Lower lobe of right lung (tissue), 2 donors: ENCODE data around the gene PKD2L2. TPM values are rescaled to one million over a fixed set of nuclear protein-coding genes. Genes with fewer than 3 reads are reported as not detected.

Experiments used
- ATAC-seq, 2 donors: fragments of 200-7000 bp; cut with Tn5 transposase; one replicate each; pipeline ENCODE4 v1.9.1; 2020 to 2022; ENCODE audit warnings: mild to moderate bottlenecking in 2 of 2, moderate library complexity in 2 of 2
- DNase-seq: peaks from one replicate; pipeline ENCODE4 v3.0.0-alpha.2; 2020
- H3K27ac ChIP-seq: fragments of 200-600 bp; one replicate; pipeline ENCODE4 v1.8.0; 2022
- H3K27me3 ChIP-seq: fragments of 200-600 bp; one replicate; pipeline ENCODE4 v1.8.0; 2022; ENCODE audit warnings: low read depth
- H3K36me3 ChIP-seq: fragments of 200-600 bp; one replicate; pipeline ENCODE4 v1.8.0; 2022; ENCODE audit warnings: mild to moderate bottlenecking
- H3K4me1 ChIP-seq: fragments of 200-600 bp; one replicate; pipeline ENCODE4 v1.8.0; 2022
- H3K4me3 ChIP-seq: fragments of 200-600 bp; one replicate; pipeline ENCODE4 v1.8.0; 2022; ENCODE audit warnings: mild to moderate bottlenecking
- H3K9me3 ChIP-seq: fragments of 200-600 bp; one replicate; pipeline ENCODE4 v1.8.0; 2022
- intact Hi-C: fragments of 100-400 bp; cut with DNase I; formaldehyde crosslinking; loops from one replicate; pipeline ENCODE4 v1.11.0; 2022
- total RNA-seq: library from RNA; stranded (reverse); fragmentation: NEBNext Ultra II Directional; extraction: Animal tissue kit (Norgen Biotek cat#: 25700); gene quantifications from one replicate; pipeline ENCODE4 v1.2.1, GENCODE V29; 2021
- TF ChIP-seq, protein P1 (sequence below): fragments of 200-600 bp; IDR thresholded peaks from one replicate; pipeline ENCODE4 v1.8.0; 2022; ENCODE audit warnings: antibody characterized with exemption, mild to moderate bottlenecking
- donor health status: DM: no; HTN: yes; CAD: no; lungs with severe emphysema.

Gene PKD2L2
- total RNA-seq, 1 donor from 2014 or later = not detected

DNA sequence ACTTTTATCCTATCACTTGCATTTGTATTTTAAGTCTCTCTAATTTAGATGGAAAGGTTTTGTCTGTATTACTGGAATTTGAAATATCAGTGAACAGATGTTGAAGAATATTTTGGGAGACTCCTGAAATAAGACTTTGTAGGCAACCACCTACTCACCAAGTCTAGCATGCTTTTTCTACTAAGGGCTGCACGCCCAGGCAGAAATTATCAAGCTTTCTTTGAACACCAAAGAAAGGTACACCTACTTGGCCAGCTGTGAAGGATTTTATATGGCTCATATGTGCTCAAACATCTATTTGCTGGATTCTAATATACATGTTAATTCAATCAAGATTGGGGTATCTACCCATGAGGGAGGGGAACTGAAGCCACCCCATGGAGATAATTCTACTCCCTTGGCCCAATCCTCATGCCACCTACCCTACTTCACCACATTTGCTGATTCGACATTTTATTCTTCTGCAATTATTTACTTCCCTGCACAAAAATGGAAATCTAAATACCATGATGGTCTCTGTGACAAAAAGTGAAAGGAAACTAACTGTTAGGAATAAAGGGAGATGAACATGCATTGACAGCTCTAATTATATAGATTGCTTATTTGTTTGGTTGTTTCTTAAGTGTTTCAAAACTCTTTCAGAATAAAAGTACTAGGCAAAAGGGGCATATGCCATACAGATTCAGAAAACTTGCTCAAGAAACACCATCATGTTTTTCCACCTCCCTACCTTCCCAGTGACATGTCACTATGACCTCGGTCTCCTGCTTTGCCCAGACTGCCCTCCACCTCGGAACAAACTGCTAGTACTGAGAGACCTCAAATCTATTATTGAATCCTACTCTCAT is 22.5 kb upstream of the PKD2L2 start:
- no peak overlapping the region for H3K27ac ChIP-seq
- TF ChIP-seq, protein P1, sequence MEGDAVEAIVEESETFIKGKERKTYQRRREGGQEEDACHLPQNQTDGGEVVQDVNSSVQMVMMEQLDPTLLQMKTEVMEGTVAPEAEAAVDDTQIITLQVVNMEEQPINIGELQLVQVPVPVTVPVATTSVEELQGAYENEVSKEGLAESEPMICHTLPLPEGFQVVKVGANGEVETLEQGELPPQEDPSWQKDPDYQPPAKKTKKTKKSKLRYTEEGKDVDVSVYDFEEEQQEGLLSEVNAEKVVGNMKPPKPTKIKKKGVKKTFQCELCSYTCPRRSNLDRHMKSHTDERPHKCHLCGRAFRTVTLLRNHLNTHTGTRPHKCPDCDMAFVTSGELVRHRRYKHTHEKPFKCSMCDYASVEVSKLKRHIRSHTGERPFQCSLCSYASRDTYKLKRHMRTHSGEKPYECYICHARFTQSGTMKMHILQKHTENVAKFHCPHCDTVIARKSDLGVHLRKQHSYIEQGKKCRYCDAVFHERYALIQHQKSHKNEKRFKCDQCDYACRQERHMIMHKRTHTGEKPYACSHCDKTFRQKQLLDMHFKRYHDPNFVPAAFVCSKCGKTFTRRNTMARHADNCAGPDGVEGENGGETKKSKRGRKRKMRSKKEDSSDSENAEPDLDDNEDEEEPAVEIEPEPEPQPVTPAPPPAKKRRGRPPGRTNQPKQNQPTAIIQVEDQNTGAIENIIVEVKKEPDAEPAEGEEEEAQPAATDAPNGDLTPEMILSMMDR = no peak
- no peaks in the 10 kb centered on the region for H3K9me3 ChIP-seq
- no peaks in the 10 kb centered on the region for H3K4me1 ChIP-seq
- DNase-seq (no peak), ATAC-seq (no peak)
- no peak overlapping the region for H3K4me3 ChIP-seq
- intact Hi-C loops = no loop called here
- H3K27me3 ChIP-seq = no peaks in the 10 kb centered on the region
- H3K36me3 ChIP-seq = no peaks in the 10 kb centered on the region

DNA sequence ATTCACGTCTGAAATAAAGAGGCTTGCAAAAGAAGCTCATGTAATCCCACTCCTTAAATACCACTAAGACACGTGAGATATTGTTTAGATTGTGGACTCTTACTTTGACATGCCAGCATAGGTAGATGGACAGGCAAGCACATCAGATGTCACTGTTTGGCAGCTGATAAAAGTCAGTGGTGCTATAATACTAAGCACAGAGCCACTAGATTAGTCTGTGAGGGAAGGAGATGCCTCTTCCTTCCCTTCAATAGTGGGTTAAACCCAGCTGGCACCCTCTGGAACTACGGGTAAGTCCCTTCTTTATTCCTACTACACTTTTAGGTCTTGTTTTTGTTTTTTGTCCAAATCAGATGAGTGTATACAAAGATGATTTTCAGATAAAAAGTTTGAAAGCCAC is 21.6 kb upstream of the PKD2L2 start, which contains the start of gene MYOT:
Gene MYOT (plus strand): TSS at position 197 of the 400 bp plus-strand sequence. CDS start 2,792 bp downstream, outside the sequence.
- DNase-seq (no peak), ATAC-seq (no peak)
- TF ChIP-seq, protein P1 = no peak
- intact Hi-C loops = no loop called here
- no peaks in the 10 kb centered on the region for H3K9me3 ChIP-seq
- no peak within 1 kb of the TSS for H3K27ac ChIP-seq
- H3K4me1 ChIP-seq = no peaks in the 10 kb centered on the region
- no peaks in the 10 kb centered on the region for H3K36me3 ChIP-seq
- no peak within 1 kb of the TSS for H3K4me3 ChIP-seq
- no peaks in the 10 kb centered on the region for H3K27me3 ChIP-seq

DNA sequence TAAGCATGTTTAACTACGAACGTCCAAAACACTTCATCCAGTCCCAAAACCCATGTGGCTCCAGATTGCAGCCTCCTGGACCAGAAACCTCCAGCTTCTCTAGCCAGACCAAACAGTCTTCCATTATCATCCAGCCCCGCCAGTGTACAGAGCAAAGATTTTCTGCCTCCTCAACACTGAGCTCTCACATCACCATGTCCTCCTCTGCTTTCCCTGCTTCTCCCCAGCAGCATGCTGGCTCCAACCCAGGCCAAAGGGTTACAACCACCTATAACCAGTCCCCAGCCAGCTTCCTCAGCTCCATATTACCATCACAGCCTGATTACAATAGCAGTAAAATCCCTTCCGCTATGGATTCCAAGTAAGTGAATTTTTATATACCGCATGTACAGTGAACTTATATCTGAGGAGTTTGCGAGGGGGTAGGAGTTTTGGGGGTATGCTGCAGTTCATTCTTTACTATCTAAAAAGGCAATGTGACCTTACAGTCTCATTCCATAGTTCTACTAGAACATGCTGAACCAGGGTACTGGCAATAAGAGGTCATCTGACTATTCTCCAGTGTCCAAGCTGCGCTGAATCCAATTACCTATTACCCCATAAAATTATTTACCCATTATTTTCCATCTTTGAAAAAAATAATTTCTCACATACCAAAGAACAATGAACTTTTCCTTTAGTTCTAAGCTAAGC is 18.5 kb upstream of the PKD2L2 start:
- intact Hi-C loops = no loop called here
- no peak for ATAC-seq
- no peaks in the 10 kb centered on the region for H3K9me3 ChIP-seq
- no peak overlapping the region for H3K4me3 ChIP-seq
- H3K27ac ChIP-seq = no peak overlapping the region
- no peak for DNase-seq
- no peaks in the 10 kb centered on the region for H3K27me3 ChIP-seq
- TF ChIP-seq, protein P1 = no peak
- no peaks in the 10 kb centered on the region for H3K4me1 ChIP-seq
- H3K36me3 ChIP-seq = no peaks in the 10 kb centered on the region

DNA sequence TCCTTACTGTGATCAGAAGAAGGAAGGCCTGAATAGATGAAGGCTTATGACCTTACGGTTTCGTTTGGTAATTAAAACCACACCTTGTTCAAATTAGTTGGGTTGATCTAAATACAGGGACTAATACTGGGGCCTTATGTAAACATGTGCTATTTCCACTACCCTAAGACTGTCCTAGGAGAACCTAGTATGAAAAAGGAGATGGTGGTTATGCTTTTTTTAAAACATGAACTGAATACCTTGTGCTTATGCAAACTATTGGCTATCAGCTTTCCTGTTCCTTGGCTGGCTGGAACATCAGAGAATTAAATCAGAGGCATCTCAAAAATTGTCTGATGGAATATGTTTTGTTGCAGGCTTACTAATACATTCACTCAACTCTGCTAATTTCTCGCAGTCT is 17.7 kb upstream of the PKD2L2 start:
- Histone ChIP-seq H3K27ac (no peak overlapping the region), H3K9me3 (no peaks in the 10 kb centered on the region), H3K27me3 (no peaks in the 10 kb centered on the region), H3K4me3 (no peak overlapping the region), H3K4me1 (no peaks in the 10 kb centered on the region), H3K36me3 (no peaks in the 10 kb centered on the region)
- DNase-seq (no peak), ATAC-seq (no peak)
- intact Hi-C loops = no loop called here
- TF ChIP-seq, protein P1 = no peak

DNA sequence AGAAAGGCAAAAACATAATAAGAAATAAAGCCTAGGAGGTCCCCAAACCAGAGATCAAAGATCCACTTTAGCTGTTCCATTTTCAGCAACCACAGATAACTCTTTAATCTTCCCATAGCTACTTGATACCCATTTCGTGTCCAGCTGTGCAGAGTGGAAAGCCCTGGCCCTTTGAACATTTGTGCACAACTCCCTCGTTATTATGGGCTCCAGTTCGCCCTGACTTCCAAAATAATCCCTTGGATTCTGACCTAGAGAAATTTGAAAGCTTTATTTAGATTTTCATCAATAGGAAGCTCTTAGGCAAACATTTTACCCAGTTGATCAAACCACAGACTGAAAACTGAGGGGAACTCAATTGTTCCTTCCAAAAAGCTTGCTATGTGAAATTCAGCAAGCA is 16.8 kb upstream of the PKD2L2 start:
- Histone ChIP-seq H3K27ac (no peak overlapping the region), H3K27me3 (no peaks in the 10 kb centered on the region), H3K9me3 (no peaks in the 10 kb centered on the region), H3K4me1 (no peaks in the 10 kb centered on the region), H3K36me3 (no peaks in the 10 kb centered on the region), H3K4me3 (no peak overlapping the region)
- no peak for ATAC-seq
- no peak for DNase-seq
- intact Hi-C loops = no loop called here
- TF ChIP-seq, protein P1 = no peak
